Endometrial microvascular endothelial cells (primary cell): ENCODE data around the gene FRYL. TPM values are rescaled to one million over a fixed set of nuclear protein-coding genes. Genes with fewer than 3 reads are reported as not detected.
"Not testable (repeated sequence)": the region's sequence is repeated elsewhere in the genome, so short reads cannot be mapped to it uniquely, and the experiment has no call there.

Source experiments
- in situ Hi-C: cut with HindIII; loops from 2 replicates; pipeline ENCODE4 v1.10.0; 2017; ENCODE audit warnings: low sequenced_read_pairs, low pct_unique_long_range_greater_than_20kb; ENCODE audit errors: inconsistent ontology term
- total RNA-seq: library from RNA; depleted of rRNA; stranded (reverse); fragments of >200 nt; gene quantifications from one replicate; pipeline ENCODE4 v1.2.3, GENCODE V29; 2015; ENCODE audit errors: inconsistent ontology term

FRYL gene
- total RNA-seq, 1 donor from 2014 or later: 57.8 TPM

- in situ Hi-C loops: no loop called here
Observed at GRCh38 chr4:48709901-48710300, 70.2 kb downstream of the FRYL start.

- in situ Hi-C loops: no loop called here
Observed at GRCh38 chr4:48708610-48709009, 71.5 kb downstream of the FRYL start.

GRCh38 chr4:48706736-48707135 lies 73.3 kb downstream of the FRYL start:
- in situ Hi-C loops: no loop called here

GRCh38 chr4:48705609-48706008 lies 74.5 kb downstream of the FRYL start:
- in situ Hi-C loops: no loop called here

- in situ Hi-C loops: no loop called here
Observed at GRCh38 chr4:48704091-48704802, 75.8 kb downstream of the FRYL start.

- in situ Hi-C loops: no loop called here
Observed at GRCh38 chr4:48699475-48699874, 80.6 kb downstream of the FRYL start.

- in situ Hi-C loops: no loop called here
Observed at GRCh38 chr4:48698029-48698971, 81.8 kb downstream of the FRYL start.

GRCh38 chr4:48697516-48697915 lies 82.6 kb downstream of the FRYL start:
- in situ Hi-C loops: not testable (repeated sequence)

- in situ Hi-C loops: no loop called here
Observed at GRCh38 chr4:48694824-48695223, 85.3 kb downstream of the FRYL start.

- in situ Hi-C loops: no loop called here
Observed at GRCh38 chr4:48693856-48694574, 86.1 kb downstream of the FRYL start.

- in situ Hi-C loops: no loop called here
Observed at GRCh38 chr4:48692897-48693296, 87.2 kb downstream of the FRYL start.

GRCh38 chr4:48692044-48692443 lies 88.0 kb downstream of the FRYL start:
- in situ Hi-C loops: no loop called here

GRCh38 chr4:48688953-48689352 lies 91.1 kb downstream of the FRYL start:
- in situ Hi-C loops: no loop called here

GRCh38 chr4:48687313-48688051 lies 92.6 kb downstream of the FRYL start:
- in situ Hi-C loops: no loop called here

GRCh38 chr4:48686369-48686768 lies 93.7 kb downstream of the FRYL start:
- in situ Hi-C loops: no loop called here

GRCh38 chr4:48683784-48684666 lies 96.1 kb downstream of the FRYL start:
- in situ Hi-C loops: no loop called here

GRCh38 chr4:48682870-48683269 lies 97.2 kb downstream of the FRYL start:
- in situ Hi-C loops: not testable (repeated sequence)

- in situ Hi-C loops: no loop called here
Observed at GRCh38 chr4:48681856-48682255, 98.2 kb downstream of the FRYL start.
